GM21529 (cell line): Measurements from ENCODE around the gene OR5K2.
A peak's percentile ranks its signal among the peaks of the same experiment; 100 is the strongest.

Experiments used
- ATAC-seq: cut with Tn5 transposase; IDR thresholded peaks from one replicate; pipeline ENCODE4 v1.9.1; 2021; ENCODE audit not compliant: unreplicated experiment

OR5K2 gene

DNA sequence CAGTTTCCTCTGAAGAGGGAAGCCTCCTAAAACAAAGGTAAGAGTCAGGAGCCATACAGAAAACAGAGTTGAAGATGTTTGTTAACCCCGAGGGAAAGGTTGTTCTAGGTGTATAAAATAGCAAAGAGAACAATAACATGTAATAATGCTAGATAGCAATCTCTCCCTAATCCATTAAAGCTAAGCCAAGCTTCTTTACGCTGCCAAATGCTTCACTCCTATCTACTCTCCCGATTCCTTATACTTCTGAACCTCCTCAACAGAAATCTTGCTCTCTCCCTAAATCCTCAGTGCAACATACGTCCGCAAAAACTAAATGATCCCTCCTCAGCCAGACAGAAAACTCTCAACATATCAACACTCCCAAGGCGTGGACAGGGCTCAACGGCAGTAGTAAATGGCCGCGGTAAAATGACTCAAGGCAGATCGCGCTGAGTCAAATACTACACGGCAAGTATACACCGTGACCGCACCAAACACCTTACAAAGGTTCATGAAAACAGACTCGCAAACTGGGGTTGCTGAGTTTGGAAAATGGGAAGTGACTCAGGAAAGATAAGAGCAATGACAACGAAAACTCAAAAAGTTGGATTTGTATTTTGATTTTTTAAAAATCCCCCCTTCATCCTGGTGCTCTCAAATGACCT lies 24.5 kb downstream of the OR5K2 start:
- ATAC-seq = peak; percentile 40

DNA sequence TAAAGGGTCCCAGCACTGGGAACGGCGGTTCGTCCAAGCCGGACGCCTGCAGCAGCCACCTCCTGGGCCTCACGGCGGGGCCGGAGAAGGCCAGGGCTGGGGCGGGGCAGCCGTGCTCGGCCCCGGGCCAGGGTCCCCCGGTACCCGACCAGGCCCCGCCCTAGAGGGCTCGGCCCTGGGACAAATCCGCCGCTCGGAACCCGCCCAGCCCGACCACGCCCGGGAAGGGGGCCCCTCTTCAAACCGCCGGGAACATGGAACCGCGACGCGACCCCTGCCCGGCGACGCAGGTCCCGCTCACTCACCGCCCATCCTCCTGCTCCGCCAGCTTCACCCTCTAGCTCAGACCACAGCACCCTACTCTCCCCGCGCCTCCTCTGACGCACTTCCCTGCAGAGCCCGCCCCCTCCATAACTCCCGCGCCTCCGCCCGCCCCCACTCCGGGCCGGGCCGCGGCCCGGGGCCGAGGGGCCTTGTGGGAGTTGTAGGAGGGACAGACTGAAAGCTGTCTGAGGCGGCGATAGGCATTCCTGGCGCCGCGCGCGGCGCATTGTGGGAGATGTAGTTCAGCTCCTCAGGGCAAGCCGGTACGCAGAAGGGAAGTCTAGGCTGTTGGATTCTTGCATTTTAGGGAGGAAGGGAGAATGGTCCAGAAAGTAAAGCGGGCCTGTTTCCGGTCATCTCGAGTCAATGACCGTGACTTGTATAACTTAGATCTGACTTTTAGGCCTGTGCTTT lies 25.2 kb downstream of the OR5K2 start, which contains the start of gene CLDND1:
TSS of gene CLDND1 (minus strand) at position 359 of the 738 bp plus-strand sequence. CDS start 1,478 bp downstream, outside the sequence.
- ATAC-seq = peak; percentile 84

DNA sequence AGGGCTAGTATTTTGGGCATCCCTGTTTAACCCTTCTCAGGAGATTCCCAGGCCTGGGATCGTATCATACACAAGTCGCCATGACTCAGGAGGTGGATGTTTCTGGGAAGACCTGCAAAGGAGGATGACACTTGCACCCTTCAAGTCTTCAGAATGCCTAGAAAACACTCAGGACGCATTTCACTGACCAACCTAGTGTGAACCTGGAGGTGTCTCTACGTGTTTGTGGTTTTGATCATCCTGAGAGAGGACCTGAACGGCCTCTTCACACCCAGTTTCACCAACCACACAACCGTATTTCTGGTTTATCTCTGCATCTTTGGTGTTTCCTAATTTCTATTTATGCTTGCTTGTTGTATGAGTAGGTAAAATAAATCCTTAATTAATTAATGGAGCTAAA lies 28.0 kb downstream of the OR5K2 start:
- no peak for ATAC-seq

DNA sequence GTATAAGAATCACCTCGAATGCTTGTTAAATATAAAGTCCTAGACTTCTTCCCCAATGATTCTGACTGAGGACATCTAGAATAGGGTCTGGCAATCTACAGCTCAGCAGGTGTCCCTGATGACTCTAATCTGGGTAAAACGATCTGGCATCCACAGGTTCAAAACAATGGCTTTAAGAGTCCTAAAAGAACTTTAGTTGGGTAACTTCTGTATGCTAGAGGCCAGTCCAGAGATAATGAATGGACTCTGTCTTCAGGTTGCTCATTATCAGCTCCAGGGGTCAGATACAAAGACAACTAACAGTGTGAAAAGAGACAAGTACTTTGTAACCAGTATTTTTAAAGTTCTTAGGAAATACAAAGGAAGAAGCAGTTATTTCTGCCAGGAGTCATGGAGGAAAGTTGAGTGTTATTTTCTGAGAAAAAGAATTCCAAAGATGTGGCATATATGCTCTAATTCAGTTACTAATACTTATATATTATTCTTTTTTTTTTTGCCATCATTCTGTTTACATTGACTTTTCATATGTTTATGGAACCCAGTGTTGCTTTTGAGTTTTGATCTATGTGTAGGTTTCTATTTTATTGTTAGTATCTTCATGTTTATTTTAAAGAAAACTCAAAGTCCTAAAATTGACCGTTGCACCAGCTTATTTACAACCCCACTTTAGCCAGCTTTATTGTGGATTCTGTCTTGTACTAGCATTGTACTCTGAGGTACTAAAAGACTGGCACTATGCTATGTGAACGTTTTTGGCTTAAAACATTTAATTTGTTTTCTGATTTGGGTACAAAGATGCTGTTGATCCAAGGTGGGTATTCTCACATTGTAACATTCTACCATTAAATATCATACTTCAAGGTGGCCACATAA lies 31.2 kb downstream of the OR5K2 start:
- no peak for ATAC-seq

DNA sequence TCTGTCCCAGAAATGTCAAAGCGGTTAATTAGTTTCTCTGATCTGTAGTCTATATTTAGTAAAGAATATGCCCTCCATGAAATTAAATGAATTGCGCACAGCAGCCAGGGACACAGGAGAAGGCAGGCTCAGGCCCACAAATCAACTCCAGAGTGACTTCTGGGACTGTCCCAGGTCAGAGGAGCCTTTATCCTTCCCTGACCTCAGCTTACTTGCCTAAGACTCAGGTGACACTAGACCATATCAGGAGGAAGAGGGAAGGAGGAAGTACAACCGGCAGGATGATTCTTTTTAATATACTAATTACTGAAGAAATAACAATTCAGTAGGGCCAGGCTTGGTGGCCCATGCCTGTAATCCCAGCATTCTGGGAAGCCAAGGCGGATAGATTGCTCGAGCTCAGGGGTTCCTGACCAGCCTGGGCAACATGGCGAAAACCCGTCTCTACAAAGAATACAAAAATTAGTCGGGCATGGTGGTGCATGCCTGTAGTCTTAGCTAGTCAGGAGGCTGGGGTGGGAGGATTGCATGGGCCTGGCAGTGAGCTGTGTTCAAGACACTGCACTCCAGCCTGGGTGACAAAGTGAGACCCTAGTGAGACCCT lies 32.5 kb downstream of the OR5K2 start:
- ATAC-seq = no peak

DNA sequence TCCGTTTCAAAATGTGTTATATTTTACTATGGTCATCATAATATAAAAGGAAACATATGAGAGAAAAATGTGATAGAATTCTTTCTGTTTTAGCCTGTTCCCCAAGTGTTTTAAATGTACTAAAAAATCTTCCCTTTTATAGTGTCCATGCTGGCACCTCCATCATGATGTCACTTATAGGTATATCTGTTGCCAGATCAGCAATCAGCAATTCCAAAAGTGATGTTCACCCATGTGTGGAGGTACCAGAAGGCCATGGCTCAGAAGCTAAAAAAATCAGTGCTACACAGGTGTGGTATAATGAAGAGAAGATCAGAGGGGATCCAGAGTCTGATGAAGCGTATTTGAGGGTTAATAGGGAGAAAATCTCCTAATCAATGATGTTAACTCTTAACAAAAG lies 33.2 kb downstream of the OR5K2 start:
- no peak for ATAC-seq

DNA sequence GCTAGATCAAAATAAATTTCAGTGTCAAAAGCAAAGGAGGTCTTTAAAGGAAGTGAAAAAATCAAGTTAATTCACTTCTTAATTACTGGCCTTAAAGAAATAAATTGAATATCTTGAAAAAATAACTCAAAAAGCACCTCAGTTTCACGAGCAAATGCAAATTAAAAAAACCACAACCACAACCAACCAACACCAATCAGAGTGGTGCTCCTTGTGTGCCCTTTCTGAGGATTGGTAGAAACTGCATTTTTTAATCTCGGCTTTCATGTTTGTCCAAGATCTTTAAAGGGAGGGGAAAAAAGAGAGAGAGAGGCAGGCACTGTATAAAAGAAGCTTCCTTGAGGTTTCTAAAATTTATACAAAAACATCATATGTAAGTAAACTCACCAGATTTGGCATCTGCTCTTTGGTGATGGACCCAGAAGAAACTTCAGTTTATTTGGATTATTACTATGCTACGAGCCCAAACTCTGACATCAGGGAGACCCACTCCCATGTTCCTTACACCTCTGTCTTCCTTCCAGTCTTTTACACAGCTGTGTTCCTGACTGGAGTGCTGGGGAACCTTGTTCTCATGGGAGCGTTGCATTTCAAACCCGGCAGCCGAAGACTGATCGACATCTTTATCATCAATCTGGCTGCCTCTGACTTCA lies 34.3 kb downstream of the OR5K2 start, which contains the start of gene GPR15:
TSS of gene GPR15 (plus strand) at position 357 of the 653 bp plus-strand sequence. CDS start at position 413, 56 bp downstream.
- ATAC-seq = no peak

DNA sequence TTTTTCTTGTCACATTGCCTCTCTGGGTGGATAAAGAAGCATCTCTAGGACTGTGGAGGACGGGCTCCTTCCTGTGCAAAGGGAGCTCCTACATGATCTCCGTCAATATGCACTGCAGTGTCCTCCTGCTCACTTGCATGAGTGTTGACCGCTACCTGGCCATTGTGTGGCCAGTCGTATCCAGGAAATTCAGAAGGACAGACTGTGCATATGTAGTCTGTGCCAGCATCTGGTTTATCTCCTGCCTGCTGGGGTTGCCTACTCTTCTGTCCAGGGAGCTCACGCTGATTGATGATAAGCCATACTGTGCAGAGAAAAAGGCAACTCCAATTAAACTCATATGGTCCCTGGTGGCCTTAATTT lies 34.8 kb downstream of the OR5K2 start:
- ATAC-seq = no peak

DNA sequence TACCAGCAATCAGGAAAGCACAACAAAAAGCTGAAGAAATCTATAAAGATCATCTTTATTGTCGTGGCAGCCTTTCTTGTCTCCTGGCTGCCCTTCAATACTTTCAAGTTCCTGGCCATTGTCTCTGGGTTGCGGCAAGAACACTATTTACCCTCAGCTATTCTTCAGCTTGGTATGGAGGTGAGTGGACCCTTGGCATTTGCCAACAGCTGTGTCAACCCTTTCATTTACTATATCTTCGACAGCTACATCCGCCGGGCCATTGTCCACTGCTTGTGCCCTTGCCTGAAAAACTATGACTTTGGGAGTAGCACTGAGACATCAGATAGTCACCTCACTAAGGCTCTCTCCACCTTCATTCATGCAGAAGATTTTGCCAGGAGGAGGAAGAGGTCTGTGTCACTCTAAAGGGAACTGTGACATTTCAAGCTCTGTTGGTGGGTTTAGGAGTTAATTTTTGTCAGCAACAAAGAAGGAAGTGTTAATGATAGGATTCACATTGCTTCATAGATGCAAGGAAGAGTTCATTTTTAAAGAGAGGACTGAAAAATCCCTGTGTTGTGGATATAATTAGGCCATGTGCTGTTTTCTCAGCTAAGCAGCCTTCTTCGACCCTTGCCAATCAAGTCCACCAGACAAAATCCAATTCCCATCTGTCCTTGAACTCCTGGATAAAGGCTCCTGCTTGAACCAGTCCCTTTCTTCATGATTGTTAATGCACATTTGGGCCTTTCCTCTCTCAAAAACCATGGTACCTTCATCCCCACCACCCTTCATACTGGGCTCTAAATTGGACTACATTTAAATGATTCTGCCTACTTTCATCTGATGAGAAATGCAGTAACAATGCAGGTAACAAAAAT lies 35.5 kb downstream of the OR5K2 start:
- ATAC-seq = no peak

DNA sequence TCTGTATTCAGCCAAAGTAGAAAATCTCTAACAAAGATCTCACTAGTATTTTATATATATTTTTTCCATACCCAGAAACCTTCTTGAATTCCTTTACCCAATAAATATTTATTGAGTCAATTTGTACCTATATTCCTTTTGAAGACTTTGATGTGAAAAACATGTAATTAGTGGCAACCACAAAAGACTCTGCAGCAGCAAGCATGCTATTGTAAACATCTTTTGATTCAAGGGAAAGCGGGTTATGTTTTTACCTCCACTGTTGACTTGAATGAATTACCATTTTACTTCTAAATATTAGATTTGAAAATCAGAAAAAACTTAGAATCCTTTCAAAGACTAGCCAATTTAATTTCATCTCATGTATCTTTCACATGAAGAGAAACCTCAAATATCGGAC lies 36.7 kb downstream of the OR5K2 start:
- no peak for ATAC-seq

DNA sequence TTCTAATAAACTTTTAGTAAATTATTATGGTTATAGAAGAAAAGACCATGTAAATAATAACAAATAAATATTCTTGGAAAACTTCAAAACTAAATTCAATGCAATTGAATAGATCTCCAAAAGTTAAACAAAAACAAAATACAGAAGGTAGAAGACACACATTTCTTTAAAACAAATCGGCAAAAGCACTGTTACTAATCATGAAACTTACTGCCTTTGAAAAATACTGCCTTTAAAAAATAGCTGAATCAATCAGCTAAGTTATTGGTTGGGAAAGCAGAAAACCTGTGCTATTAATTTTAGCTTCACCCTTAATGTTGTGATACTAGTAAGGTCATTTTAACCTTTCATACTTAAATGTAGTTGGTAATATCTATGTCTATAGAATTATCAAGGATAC lies 37.3 kb downstream of the OR5K2 start:
- ATAC-seq = no peak

DNA sequence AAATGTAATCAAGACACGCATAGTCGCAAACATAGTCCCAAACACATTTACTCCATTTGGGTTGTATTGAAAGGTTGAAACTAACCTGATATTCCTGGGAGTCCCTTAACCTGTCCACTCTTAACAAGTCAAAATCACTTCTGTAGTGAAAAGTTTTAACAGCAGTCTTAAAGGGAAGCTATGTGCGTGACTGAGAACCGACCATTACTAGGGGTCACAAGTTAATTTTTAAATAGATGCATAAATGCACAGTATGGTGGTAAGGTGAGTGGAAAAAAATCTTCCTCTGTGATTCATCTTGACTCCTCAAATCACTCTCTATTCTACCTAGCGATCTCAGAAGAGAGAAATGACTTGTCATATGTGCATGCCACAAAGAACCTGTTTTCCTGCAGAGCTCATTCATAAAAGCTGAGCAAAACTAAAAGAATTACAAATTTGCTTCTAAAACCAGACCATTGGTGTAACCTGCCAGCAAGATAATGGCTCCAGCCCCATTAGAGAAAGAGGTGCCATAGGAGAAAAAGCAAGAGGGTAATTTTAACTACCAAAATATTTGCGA lies 39.1 kb downstream of the OR5K2 start:
- peak; percentile 71 for ATAC-seq

DNA sequence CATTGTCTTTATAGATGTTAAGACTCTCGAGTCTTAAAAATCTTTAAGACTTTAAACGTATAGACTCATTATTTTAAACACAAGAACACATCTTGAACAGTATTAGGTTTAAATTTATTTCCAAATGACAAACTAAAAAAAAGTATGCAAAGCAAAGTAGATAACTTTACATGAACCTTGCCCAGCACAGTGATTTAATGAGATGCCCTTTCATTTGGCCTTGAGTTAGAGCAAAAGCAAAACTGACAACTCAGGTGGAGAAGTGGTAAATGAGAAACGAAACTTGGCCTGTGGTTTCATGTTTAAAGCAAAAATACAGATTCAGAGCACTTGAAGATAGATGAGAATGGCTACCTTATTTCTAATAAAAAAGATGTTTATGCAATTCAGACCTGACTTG lies 42.9 kb downstream of the OR5K2 start:
- peak; percentile 46 for ATAC-seq

DNA sequence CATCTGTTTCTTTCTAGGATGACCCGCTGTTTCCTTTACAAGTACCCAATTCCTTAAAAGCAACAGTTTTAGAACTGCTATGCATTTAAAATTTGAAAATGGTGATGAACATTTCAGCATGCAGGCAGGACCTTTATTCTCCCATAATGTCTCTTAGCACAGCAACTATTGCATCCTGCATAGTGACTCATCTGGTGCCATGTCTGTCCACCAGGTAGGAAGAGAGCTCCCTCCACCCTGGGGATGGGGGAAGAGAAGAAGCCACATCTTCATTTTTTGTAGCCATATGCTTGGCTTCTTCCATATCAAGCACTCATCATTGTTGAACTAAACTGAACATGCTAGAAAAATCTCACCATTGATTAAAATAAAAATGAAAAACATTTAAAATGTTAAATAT lies 44.2 kb downstream of the OR5K2 start:
- ATAC-seq = no peak

DNA sequence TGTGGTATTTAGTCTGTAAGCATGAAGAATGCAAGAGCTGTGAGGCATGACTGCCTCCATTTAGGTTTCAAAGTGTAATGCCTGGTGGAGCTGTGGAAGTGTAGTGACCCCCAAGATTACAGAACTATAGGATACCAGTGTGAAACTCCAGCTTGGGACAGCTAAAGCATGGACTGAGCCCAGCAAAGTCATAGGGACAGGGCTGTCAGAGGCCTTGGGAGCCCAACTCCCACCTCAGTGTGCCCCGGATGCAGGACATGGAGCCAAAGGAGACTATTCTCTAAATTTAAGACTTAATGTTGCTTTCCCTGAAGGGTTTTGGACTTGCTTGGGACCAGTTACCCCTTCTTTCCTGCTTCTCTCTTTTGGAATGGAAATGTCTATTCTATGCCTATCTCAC lies 45.1 kb downstream of the OR5K2 start:
- ATAC-seq = no peak

DNA sequence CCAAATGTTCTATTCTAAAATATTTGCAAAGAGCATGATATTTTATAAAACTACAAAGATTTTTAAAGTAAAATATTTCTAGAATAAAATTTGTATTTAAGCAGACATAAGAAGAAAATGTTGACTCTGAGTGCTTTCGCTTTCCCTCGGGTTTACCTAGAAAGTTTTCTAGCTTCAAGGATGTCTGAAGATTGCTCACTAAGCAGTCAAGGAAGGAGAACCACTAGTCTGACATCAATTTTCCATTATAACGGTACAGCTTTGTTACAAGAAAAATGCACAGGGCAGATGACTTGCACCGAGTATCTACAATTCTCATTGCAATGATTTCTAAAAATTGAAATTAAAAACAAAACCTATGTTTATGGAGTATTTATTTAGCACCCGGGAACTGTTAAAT lies 48.5 kb downstream of the OR5K2 start:
- ATAC-seq = peak; percentile 58
